Activated CD4-positive, alpha-beta T cell treated with anti-CD3 and anti-CD28 coated beads, Interleukin-2, amount 50 U/mL, for 4 hours (primary cell): ENCODE measurements around the gene LETM1.

Experiments
- DNase-seq, 2 experiments: peaks; one replicate each; pipeline ENCODE4 v3.0.0-alpha.2; 2020

LETM1 gene

GRCh38 chr4:1822568-1823544 lies 33.1 kb downstream of the LETM1 start:
- DNase-seq, result no peak

GRCh38 chr4:1821679-1822567 lies 34.0 kb downstream of the LETM1 start:
- DNase-seq, result no peak

- no peak for DNase-seq
Observed at GRCh38 chr4:1819816-1820215, 36.1 kb downstream of the LETM1 start.

DNA sequence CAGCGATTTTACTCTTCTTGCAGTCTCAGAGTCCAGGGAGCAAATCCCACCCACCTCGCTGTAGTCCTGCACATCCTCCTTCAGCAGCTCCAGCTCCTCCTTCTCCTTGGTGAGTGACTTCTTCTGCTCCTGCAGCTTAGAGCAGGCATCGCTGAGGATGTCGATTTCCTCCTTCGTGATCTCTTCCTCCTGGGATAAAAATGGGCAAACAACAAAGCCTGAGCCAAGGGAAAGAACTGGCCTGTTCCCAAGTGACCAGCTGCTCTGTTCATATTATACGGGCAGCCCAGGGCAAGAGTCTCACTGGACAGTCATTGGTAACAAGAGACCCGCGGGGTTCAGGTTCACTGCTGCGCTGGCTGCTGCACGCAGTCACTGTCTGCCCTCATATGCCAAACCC lies 36.7 kb downstream of the LETM1 start:
- no peak for DNase-seq

- no peak for DNase-seq
Observed at GRCh38 chr4:1815997-1816860, 39.7 kb downstream of the LETM1 start.

- DNase-seq, result no peak
Observed at GRCh38 chr4:1815096-1815996, 40.6 kb downstream of the LETM1 start.

DNA sequence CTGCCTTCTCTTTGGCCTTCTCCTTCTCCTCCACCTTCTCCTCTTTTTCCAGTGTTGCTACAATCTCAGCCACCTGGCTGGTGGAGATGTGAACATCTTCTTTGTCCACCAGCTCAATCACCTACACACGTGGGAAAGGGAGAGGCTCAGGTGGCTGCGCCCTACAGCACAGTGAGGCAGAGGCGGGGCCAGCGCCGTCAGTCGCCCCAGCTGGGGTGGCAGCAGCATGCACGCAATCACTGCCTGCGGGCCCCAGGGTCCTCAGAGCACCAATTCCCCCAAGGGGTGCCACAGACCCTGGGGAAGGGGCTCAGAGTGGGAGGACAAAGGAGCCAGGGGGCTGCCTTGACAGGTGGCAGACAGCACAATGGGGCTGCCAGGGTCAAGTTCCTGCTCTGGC lies 41.5 kb downstream of the LETM1 start:
- DNase-seq, result no peak

GRCh38 chr4:1813915-1814314 lies 42.0 kb downstream of the LETM1 start:
- DNase-seq, result no peak

- no peak for DNase-seq
Observed at GRCh38 chr4:1813231-1813630, 42.7 kb downstream of the LETM1 start.

DNA sequence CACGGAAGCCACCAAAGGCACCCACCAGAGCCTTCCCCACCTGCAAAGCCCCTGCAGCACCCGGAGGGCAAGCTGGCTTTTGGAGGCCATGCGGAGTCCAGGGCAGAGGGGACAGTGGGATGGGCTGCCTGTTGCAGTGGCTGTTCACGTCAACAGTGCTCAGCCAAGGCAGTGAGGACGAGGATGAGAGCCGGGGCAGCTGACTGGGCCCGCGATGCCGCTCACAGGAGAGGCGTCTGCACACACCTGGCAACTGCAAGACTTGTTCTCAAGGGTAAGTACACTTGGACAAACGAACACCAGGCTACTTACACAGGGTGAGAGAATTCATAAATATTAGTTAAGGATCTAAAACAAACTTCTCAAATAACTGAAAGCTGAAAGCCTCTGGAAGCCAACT lies 43.2 kb downstream of the LETM1 start:
- DNase-seq, result no peak

- no peak for DNase-seq
Observed at GRCh38 chr4:1810765-1811164, 45.2 kb downstream of the LETM1 start.

- peak; percentile 50 to 54 for DNase-seq
Observed at GRCh38 chr4:1809754-1810502, 46.0 kb downstream of the LETM1 start.

GRCh38 chr4:1808851-1809753 lies 46.9 kb downstream of the LETM1 start:
- DNase-seq, result no peak

DNA sequence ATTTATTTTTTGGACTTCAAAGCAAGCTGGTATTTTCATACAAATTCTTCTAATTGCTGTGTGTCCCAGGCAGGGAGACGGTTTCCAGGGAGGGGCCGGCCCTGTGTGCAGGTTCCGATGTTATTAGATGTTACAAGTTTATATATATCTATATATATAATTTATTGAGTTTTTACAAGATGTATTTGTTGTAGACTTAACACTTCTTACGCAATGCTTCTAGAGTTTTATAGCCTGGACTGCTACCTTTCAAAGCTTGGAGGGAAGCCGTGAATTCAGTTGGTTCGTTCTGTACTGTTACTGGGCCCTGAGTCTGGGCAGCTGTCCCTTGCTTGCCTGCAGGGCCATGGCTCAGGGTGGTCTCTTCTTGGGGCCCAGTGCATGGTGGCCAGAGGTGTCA lies 47.6 kb downstream of the LETM1 start:
- DNase-seq, result no peak

DNA sequence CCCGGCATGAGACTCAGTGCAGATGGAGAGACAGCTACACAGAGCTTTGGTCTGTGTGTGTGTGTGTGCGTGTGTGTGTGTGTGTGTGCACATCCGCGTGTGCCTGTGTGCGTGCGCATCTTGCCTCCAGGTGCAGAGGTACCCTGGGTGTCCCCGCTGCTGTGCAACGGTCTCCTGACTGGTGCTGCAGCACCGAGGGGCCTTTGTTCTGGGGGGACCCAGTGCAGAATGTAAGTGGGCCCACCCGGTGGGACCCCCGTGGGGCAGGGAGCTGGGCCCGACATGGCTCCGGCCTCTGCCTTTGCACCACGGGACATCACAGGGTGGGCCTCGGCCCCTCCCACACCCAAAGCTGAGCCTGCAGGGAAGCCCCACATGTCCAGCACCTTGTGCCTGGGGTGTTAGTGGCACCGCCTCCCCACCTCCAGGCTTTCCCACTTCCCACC lies 48.6 kb downstream of the LETM1 start:
- DNase-seq, result no peak

- no peak for DNase-seq
Observed at GRCh38 chr4:1806596-1807331, 49.2 kb downstream of the LETM1 start.

- no peak for DNase-seq
Observed at GRCh38 chr4:1806223-1806564, 49.8 kb downstream of the LETM1 start.

DNA sequence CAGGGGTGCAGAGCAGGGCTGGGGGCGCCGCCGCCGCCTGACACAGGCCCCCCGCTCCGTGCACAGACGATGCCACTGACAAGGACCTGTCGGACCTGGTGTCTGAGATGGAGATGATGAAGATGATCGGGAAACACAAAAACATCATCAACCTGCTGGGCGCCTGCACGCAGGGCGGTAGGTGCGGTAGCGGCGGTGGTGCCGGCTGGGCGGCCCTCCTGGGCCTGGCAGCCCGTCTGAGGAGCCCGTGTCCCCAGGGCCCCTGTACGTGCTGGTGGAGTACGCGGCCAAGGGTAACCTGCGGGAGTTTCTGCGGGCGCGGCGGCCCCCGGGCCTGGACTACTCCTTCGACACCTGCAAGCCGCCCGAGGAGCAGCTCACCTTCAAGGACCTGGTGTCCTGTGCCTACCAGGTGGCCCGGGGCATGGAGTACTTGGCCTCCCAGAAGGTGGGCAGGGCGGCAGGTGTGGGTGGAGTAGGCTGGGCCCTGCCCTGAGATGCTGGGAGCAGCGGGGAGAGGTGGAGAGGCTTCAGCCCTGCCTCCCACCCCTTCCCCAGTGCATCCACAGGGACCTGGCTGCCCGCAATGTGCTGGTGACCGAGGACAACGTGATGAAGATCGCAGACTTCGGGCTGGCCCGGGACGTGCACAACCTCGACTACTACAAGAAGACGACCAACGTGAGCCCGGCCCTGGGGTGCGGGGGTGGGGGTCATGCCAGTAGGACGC lies 50.3 kb downstream of the LETM1 start:
- no peak for DNase-seq
